GM21528 (cell line): ENCODE data around the gene ENC1.

Experiments used
- ATAC-seq: cut with Tn5 transposase; IDR thresholded peaks from one replicate; pipeline ENCODE4 v1.9.1; 2021; ENCODE audit warnings: mild to moderate bottlenecking, moderate library complexity; ENCODE audit not compliant: unreplicated experiment, low FRiP score

Gene ENC1

GRCh38 chr5:74632947-74633356 is 7.6 kb downstream of the ENC1 start:
- no peak for ATAC-seq

GRCh38 chr5:74631081-74631953 is 9.2 kb downstream of the ENC1 start:
- ATAC-seq, result peak; percentile 95

- no peak for ATAC-seq
These were observed 10.0 kb downstream of the ENC1 start for GRCh38 chr5:74630453-74631066.

GRCh38 chr5:74629326-74629725 is 11.2 kb downstream of the ENC1 start:
- no peak for ATAC-seq

GRCh38 chr5:74628359-74628758 is 12.2 kb downstream of the ENC1 start:
- ATAC-seq, result no peak

GRCh38 chr5:74627646-74628279 is 12.8 kb downstream of the ENC1 start:
- ATAC-seq, result no peak

- ATAC-seq, result no peak
These were observed 13.9 kb downstream of the ENC1 start for GRCh38 chr5:74626386-74627222.

GRCh38 chr5:74625742-74626241 is 14.7 kb downstream of the ENC1 start:
- ATAC-seq, result no peak

- no peak for ATAC-seq
These were observed 15.5 kb downstream of the ENC1 start for GRCh38 chr5:74624931-74625505.

GRCh38 chr5:74624501-74624900 is 16.0 kb downstream of the ENC1 start:
- ATAC-seq, result no peak

- ATAC-seq, result no peak
These were observed 16.6 kb downstream of the ENC1 start for GRCh38 chr5:74623748-74624408.

GRCh38 chr5:74623006-74623611 is 17.4 kb downstream of the ENC1 start:
- ATAC-seq, result no peak

GRCh38 chr5:74622122-74622521 is 18.4 kb downstream of the ENC1 start:
- no peak for ATAC-seq

GRCh38 chr5:74621492-74621891 is 19.0 kb downstream of the ENC1 start:
- ATAC-seq, result no peak

GRCh38 chr5:74619308-74619707 is 21.2 kb downstream of the ENC1 start:
- ATAC-seq, result no peak

GRCh38 chr5:74618106-74618505 is 22.4 kb downstream of the ENC1 start:
- no peak for ATAC-seq

GRCh38 chr5:74617202-74617601 is 23.3 kb downstream of the ENC1 start:
- no peak for ATAC-seq

GRCh38 chr5:74616236-74617146 is 24.0 kb downstream of the ENC1 start:
- no peak for ATAC-seq
